PC-9 (cell line): ENCODE measurements around the gene CRAT. TPM values are rescaled to one million over a fixed set of nuclear protein-coding genes. Genes with fewer than 3 reads are reported as not detected.

Experiments
- BruUV-seq: library from RNA; stranded (reverse); fragments of 400-500 nt; replicated peaks from 2 replicates; lab custom pipeline; 2021; lab: Mats Ljungman, UMichigan
- CTCF ChIA-PET: fragments of 300-600 bp; sonication (Branson Sonifier 250); formaldehyde crosslinking; loops from one replicate; lab custom pipeline; 2022; ENCODE audit warnings: antibody characterized with exemption; lab: Charles Lee
- POLR2A ChIA-PET: fragments of 300-600 bp; sonication (Branson Sonifier 250); formaldehyde crosslinking; loops from one replicate; lab custom pipeline; 2022; ENCODE audit warnings: antibody characterized with exemption; ENCODE audit not compliant: unreplicated experiment; lab: Charles Lee
- DNase-seq, 2 experiments: peaks; one replicate each; pipeline versions ENCODE4 v3.0.0 to v3.0.0-alpha.2; 2015 to 2022; ENCODE audit warnings: mixed read lengths in 1 of 2
- H2AFZ ChIP-seq: fragments of 200-600 bp; sonication (generic); 2 replicates; pipeline ENCODE4 v1.8.1; 2017; ENCODE audit warnings: antibody characterized with exemption
- H3F3A ChIP-seq: fragments of 200-600 bp; sonication (generic); 2 replicates; pipeline ENCODE4 v1.8.1; 2017; ENCODE audit warnings: antibody characterized with exemption, mild to moderate bottlenecking, low read depth; ENCODE audit not compliant: insufficient read depth
- H3K27ac ChIP-seq: fragments of 200-600 bp; sonication (generic); 2 replicates; pipeline ENCODE4 v1.6.1; 2016; ENCODE audit warnings: mixed run types
- H3K27me3 ChIP-seq: fragments of 200-600 bp; sonication (generic); 2 replicates; pipeline ENCODE4 v1.6.1; 2016; ENCODE audit warnings: low read depth, mixed run types; ENCODE audit not compliant: insufficient read depth
- H3K36me3 ChIP-seq: fragments of 200-600 bp; sonication (generic); 2 replicates; pipeline ENCODE4 v1.6.1; 2016; ENCODE audit warnings: low read depth, mixed run types
- H3K4me1 ChIP-seq: fragments of 200-600 bp; sonication (generic); replicated peaks from 2 replicates; pipeline ENCODE4 v1.6.1; 2016; ENCODE audit warnings: mixed run types; ENCODE audit not compliant: insufficient read depth
- H3K4me2 ChIP-seq: fragments of 200-600 bp; sonication (generic); 2 replicates; pipeline ENCODE4 v1.6.1; 2017; ENCODE audit warnings: mixed run types
- H3K4me3 ChIP-seq: fragments of 200-600 bp; sonication (generic); 2 replicates; pipeline ENCODE4 v1.6.1; 2016; ENCODE audit warnings: mixed run types
- H3K79me2 ChIP-seq: fragments of 200-600 bp; sonication (generic); 2 replicates; pipeline ENCODE4 v1.6.1; 2017; ENCODE audit warnings: low read depth, mixed run types
- H3K9me2 ChIP-seq: fragments of 200-600 bp; sonication (generic); 2 replicates; pipeline ENCODE4 v1.8.1; 2017; ENCODE audit warnings: mild to moderate bottlenecking; ENCODE audit not compliant: insufficient read depth
- H3K9me3 ChIP-seq: fragments of 200-600 bp; sonication (generic); 2 replicates; pipeline ENCODE4 v1.8.1; 2016; ENCODE audit warnings: low read depth; ENCODE audit not compliant: insufficient read depth
- H4K20me1 ChIP-seq: fragments of 200-600 bp; sonication (generic); 2 replicates; pipeline ENCODE4 v1.8.1; 2017; ENCODE audit not compliant: insufficient read depth
- CTCF ChIP-seq: fragments of 200-600 bp; sonication (generic); conservative IDR thresholded peaks from 2 replicates; pipeline ENCODE4 v1.6.1; 2017; ENCODE audit warnings: mixed run types, antibody characterized with exemption, mild to moderate bottlenecking, moderate library complexity
- EZH2 ChIP-seq: fragments of 200-600 bp; sonication (generic); IDR thresholded peaks from 2 replicates; pipeline ENCODE4 v1.8.0; 2017; ENCODE audit warnings: antibody characterized with exemption, low read depth
- intact Hi-C: fragments of 100-400 bp; cut with micrococcal nuclease; formaldehyde crosslinking; loops from one replicate; pipeline ENCODE4 v1.10.0; 2022; ENCODE audit not compliant: unreplicated experiment
- total RNA-seq: library from RNA; stranded (reverse); gene quantifications from 2 replicates; pipeline ENCODE4 v1.2.3, GENCODE V29; 2021

The CRAT gene
- total RNA-seq, 1 experiment from 2014 or later = 40.3 TPM

- H3K27me3 ChIP-seq = no peaks in the 10 kb centered on the region
- H3K79me2 ChIP-seq = peaks cover 19% of the 10 kb centered on the region
- H3K4me3 ChIP-seq = no peak overlapping the region
- no peaks in the 10 kb centered on the region for H3K9me3 ChIP-seq
- no peak overlapping the region for H3K27ac ChIP-seq
- H4K20me1 ChIP-seq = no peaks in the 10 kb centered on the region
- H2AFZ ChIP-seq = no peak overlapping the region
- H3F3A ChIP-seq = peaks cover 42% of the 10 kb centered on the region; the same call in 1 of the 2 replicates
- no peaks in the 10 kb centered on the region for H3K9me2 ChIP-seq
- TF ChIP-seq CTCF (no peak), EZH2 (no peak)
- intact Hi-C loops = no loop called here
- no peak for DNase-seq
- 0 out of 2 replicates have a peak, but pooled peaks cover 5% of the 10 kb centered on the region for H3K36me3 ChIP-seq
- peak overlapping the region; percentile 100 for H3K4me2 ChIP-seq
- BruUV-seq = no TSS peak
- CTCF ChIA-PET = interaction anchor here (0.6 to 2.4 kb wide), 12 partner anchors 11 to 482 kb away, joined by 3 to 36 read pairs (median 4); no protein-coding TSS in a partner anchor
- H3K4me1 ChIP-seq = peaks cover 56% of the 10 kb centered on the region
- POLR2A ChIA-PET = interaction anchor here (0.6 to 0.9 kb wide), 6 partner anchors 17 to 1310 kb away, joined by 4 to 8 read pairs (median 5); no protein-coding TSS in a partner anchor
These were observed 31.7 kb upstream of the CRAT start for GRCh38 chr9:129142138-129142935.

GRCh38 chr9:129141066-129142041 lies 30.8 kb upstream of the CRAT start:
- H3K9me2 ChIP-seq = no peaks in the 10 kb centered on the region
- H3K4me2 ChIP-seq = peak overlapping the region; percentile 100
- TF ChIP-seq CTCF (no peak), EZH2 (no peak)
- peak overlapping the region; percentile 91 for H3K4me3 ChIP-seq
- ChIA-PET CTCF (interaction anchor here (0.6 to 2.4 kb wide), 9 partner anchors 10 to 483 kb away, joined by 3 to 36 read pairs (median 10); no protein-coding TSS in a partner anchor), POLR2A (interaction anchor here (0.6 to 1.7 kb wide), 10 partner anchors 16 to 470 kb away, joined by 3 to 21 read pairs (median 6); no protein-coding TSS in a partner anchor)
- H2AFZ ChIP-seq = no peak overlapping the region
- no peaks in the 10 kb centered on the region for H4K20me1 ChIP-seq
- no peaks in the 10 kb centered on the region for H3K9me3 ChIP-seq
- intact Hi-C loops = no loop called here
- H3F3A ChIP-seq = peaks cover 42% of the 10 kb centered on the region; the same call in 1 of the 2 replicates
- H3K27ac ChIP-seq = peak overlapping the region; percentile 100
- BruUV-seq = no TSS peak
- peaks cover 19% of the 10 kb centered on the region for H3K79me2 ChIP-seq
- H3K36me3 ChIP-seq = 0 out of 2 replicates have a peak, but pooled peaks cover 5% of the 10 kb centered on the region
- DNase-seq = peak in 1 of 2 experiments; percentile 38
- H3K27me3 ChIP-seq = no peaks in the 10 kb centered on the region
- peaks cover 56% of the 10 kb centered on the region for H3K4me1 ChIP-seq
